Esophagus muscularis mucosa (tissue), 4 donors: Measurements from ENCODE around the gene VPS13C. TPM values are rescaled to one million over a fixed set of nuclear protein-coding genes. Genes with fewer than 3 reads are reported as not detected.

Source experiments
- DNase-seq: peaks from one replicate; pipeline ENCODE4 v3.0.0-alpha.2; 2017; ENCODE audit errors: extremely low spot score
- H3K27ac ChIP-seq, 4 donors: fragments of 200-600 bp; sonication (generic); replicated peaks in 1 of 4; 1 replicate in 3 of 4; 2 replicates in 1 of 4; pipeline ENCODE4 v1.5.1; 2016 to 2019; ENCODE audit warnings: mild to moderate bottlenecking in 1 of 4
- H3K27me3 ChIP-seq, 4 donors: fragments of 200-600 bp; sonication (generic); one replicate each; pipeline versions ENCODE4 v1.5.1 to v1.6.0; 2016 to 2019
- H3K36me3 ChIP-seq, 4 donors: fragments of 200-600 bp; sonication (generic); one replicate each; pipeline ENCODE4 v1.5.1; 2016 to 2019
- H3K4me1 ChIP-seq, 4 donors: fragments of 200-600 bp; sonication (generic); one replicate each; pipeline ENCODE4 v1.5.1; 2016 to 2019
- H3K4me3 ChIP-seq, 4 donors: fragments of 200-600 bp; sonication (generic); 1 replicate in 2 of 4; 2 replicates in 2 of 4; pipeline ENCODE4 v1.5.1; 2016 to 2019; ENCODE audit warnings: mild to moderate bottlenecking in 4 of 4, moderate library complexity in 1 of 4
- H3K9me3 ChIP-seq, 4 donors: fragments of 200-600 bp; sonication (generic); 1 replicate in 3 of 4; 2 replicates in 1 of 4; pipeline ENCODE4 v1.5.1; 2016 to 2019
- EP300 ChIP-seq: sonication (generic); formaldehyde crosslinking; IDR thresholded peaks from one replicate; pipeline ENCODE4 v1.6.1; 2017; ENCODE audit warnings: antibody characterized with exemption
- POLR2A ChIP-seq: fragments of 450-650 bp; IDR thresholded peaks from one replicate; pipeline ENCODE4 v1.6.1; 2017; ENCODE audit warnings: antibody characterized with exemption, moderate library complexity, mild to moderate bottlenecking, low read depth
- POLR2AphosphoS5 ChIP-seq, 2 donors: sonication (generic); formaldehyde crosslinking; IDR thresholded peaks; one replicate each; pipeline ENCODE4 v1.6.1; 2017; ENCODE audit warnings: antibody characterized with exemption in 2 of 2
- WGBS: methylation state at CpG from one replicate; pipeline ENCODE4 v1.1.5; 2018; 5-methylcytosine and 5-hydroxymethylcytosine counted together
- intact Hi-C: fragments of 100-400 bp; cut with DNase I; formaldehyde crosslinking; loops from one replicate; pipeline ENCODE4 v1.15.1; 2023
- total RNA-seq, 4 donors: library from RNA; depleted of rRNA; stranded (reverse); fragments of >200 nt; gene quantifications; one replicate each; pipeline versions ENCODE4 v1.1.0 to v1.2.1, GENCODE V29; 2016
- TF ChIP-seq, protein P1 (sequence below), 3 experiments: fragments of 200-600 bp in 2 of 3; fragments of 450-650 bp in 1 of 3; sonication (generic) in 2 of 3; IDR thresholded peaks; one replicate each; pipeline ENCODE4 v1.5.1; 2017 to 2019; ENCODE audit warnings: antibody characterized with exemption in 3 of 3, mild to moderate bottlenecking in 2 of 3, moderate library complexity in 1 of 3

Gene VPS13C
- total RNA-seq, 4 donors from 2014 or later: 58.5 to 86.0 (median 59.4) TPM

DNA sequence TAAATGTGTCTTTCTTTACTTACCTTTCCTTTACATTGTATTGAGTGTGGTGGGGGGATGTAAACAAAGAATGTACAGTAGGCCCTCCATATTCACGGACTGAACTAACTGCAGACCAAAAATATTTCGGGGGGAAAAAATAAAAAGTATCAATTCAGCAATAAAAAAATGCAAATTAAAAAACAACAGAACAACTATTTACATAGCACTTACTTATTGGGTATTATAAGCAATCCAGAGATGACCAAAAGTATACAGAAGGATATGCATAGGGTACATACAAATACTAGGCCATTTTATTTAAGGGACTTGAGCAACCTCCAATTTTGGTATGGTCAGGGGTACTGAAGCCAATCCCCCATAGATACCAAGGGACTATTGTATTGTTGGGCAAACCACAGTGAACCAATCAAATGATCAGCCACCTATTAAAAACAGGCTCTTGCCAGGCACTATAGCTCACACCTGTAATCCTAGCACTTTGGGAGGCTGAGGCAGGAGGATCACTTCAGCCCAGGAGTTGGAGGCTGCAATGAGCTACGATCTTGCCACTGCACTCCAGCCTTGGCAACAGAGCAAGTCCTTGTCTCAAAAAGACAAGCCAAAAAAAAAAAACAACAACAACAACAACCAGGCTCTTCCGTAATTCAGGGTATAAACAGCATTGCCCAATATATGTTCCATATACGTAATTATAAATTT lies 1.8 kb downstream of the VPS13C start:
- Histone ChIP-seq H3K36me3 (no peaks in the 10 kb centered on the region), H3K27me3 (no peaks in the 10 kb centered on the region), H3K27ac (no peak overlapping the region), H3K4me3 (no peak overlapping the region), H3K4me1 (peaks cover 15 to 36% (median 29%) of the 10 kb centered on the region in 4 donors), H3K9me3 (no peaks in the 10 kb centered on the region)
- WGBS: 87% methylated on average over 5 of the region's 5 CpGs
- intact Hi-C loops: no loop called here
- no peak for DNase-seq
- TF ChIP-seq POLR2AphosphoS5 (IDR thresholded peaks at IDR 0.05): no peak

DNA sequence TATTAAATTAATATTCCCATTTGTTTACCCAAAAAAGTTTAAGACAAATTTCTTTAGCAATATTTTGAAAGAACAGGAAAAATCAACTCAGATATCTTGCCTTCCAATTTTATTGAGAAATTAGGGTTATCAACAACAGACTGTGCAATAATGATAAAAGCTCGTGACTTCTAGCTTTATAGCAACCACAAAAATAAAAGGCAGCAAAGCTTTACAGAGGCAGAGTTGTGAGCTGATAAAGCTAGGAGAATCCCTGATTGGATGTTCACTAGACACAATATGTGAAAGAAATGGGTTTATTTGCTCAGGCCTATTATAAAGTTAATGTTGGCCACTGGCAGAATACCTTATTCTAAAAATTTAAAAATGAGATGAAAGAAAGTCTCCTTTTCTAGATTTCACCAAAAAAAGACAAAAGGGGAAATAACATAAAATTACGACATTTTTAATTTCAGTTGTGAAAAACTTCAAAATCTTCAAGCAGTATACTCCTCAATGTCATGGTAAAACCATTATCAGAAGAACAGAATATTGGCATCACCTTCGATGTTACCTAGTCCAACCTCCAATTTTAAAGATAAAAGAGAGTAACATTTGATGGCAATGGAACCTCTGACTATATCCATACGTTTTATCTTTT lies 2.8 kb downstream of the VPS13C start:
- peaks cover 19 to 44% (median 34%) of the 10 kb centered on the region in 4 donors for H3K4me1 ChIP-seq
- no peak for DNase-seq
- 84% methylated on average over 4 of the region's 4 CpGs for WGBS
- no peak overlapping the region for H3K4me3 ChIP-seq
- TF ChIP-seq POLR2A (no peak), POLR2AphosphoS5 (IDR thresholded peaks at IDR 0.05) (no peak), EP300 (no peak)
- TF ChIP-seq, protein P1, sequence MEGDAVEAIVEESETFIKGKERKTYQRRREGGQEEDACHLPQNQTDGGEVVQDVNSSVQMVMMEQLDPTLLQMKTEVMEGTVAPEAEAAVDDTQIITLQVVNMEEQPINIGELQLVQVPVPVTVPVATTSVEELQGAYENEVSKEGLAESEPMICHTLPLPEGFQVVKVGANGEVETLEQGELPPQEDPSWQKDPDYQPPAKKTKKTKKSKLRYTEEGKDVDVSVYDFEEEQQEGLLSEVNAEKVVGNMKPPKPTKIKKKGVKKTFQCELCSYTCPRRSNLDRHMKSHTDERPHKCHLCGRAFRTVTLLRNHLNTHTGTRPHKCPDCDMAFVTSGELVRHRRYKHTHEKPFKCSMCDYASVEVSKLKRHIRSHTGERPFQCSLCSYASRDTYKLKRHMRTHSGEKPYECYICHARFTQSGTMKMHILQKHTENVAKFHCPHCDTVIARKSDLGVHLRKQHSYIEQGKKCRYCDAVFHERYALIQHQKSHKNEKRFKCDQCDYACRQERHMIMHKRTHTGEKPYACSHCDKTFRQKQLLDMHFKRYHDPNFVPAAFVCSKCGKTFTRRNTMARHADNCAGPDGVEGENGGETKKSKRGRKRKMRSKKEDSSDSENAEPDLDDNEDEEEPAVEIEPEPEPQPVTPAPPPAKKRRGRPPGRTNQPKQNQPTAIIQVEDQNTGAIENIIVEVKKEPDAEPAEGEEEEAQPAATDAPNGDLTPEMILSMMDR (IDR thresholded peaks at IDR 0.05): no peak
- H3K36me3 ChIP-seq: no peaks in the 10 kb centered on the region
- no peak overlapping the region for H3K27ac ChIP-seq
- H3K27me3 ChIP-seq: no peaks in the 10 kb centered on the region
- intact Hi-C loops: no loop called here
- no peaks in the 10 kb centered on the region for H3K9me3 ChIP-seq

DNA sequence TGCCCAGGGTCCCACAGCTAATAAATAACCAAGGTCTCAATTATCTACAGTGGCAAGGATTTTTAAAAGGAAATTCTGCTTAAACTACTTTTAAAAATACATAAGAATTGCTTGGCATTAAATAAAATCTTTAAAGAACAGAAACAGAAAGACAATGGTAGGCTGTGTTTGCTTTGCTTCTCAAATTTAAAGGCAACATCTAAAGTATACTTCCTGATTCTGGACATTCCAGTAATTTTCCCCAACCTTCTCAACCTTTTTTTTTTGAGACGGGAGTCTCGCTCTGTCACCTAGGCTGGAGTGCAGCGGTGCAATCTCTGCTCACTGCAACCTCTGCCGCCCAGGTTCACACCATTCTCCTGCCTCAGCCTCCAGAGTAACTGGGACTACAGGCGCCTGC lies 5.3 kb downstream of the VPS13C start:
- no peaks in the 10 kb centered on the region for H3K27me3 ChIP-seq
- peaks cover 19 to 60% (median 41%) of the 10 kb centered on the region in 4 donors for H3K4me1 ChIP-seq
- WGBS: 96% methylated on average over 5 of the region's 5 CpGs
- TF ChIP-seq POLR2AphosphoS5 (IDR thresholded peaks at IDR 0.05) (no peak), EP300 (no peak), POLR2A (no peak)
- TF ChIP-seq, protein P1 (IDR thresholded peaks at IDR 0.05): no peak
- no peak overlapping the region for H3K27ac ChIP-seq
- H3K4me3 ChIP-seq: no peak overlapping the region
- no peaks in the 10 kb centered on the region for H3K36me3 ChIP-seq
- no peak for DNase-seq
- no peaks in the 10 kb centered on the region for H3K9me3 ChIP-seq
- intact Hi-C loops: no loop called here

DNA sequence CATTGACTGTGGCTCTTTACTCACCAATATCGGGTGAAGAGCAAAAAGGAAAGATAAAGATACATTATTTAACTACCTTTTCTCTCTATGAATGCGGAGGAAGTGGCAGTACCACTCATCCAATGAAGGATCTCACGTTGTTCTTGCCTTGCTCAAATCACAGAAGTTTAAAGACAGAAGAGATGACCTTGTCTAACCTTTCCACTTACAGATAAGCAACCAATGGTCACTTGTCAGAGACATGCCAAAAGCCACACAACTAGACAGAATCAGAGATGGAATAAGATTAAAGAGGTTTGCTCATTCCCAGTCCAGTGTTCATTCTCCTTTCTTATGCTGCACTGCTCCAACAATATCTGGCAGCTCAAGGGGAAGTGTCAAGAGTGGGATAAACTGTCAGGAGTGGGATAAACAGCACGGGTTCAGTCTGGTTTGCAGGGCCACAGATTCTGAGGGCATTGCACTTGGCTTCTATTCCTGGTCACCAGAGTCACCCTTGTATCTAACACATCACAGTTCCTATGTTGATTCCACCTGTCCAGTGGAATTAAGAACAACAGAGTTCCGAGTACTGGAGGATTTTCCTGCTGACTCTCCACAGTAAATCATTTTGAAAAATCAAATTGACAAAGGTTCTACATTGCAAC lies 6.7 kb downstream of the VPS13C start:
- H3K27me3 ChIP-seq: no peaks in the 10 kb centered on the region
- 59% methylated on average over 5 of the region's 5 CpGs for WGBS

DNA sequence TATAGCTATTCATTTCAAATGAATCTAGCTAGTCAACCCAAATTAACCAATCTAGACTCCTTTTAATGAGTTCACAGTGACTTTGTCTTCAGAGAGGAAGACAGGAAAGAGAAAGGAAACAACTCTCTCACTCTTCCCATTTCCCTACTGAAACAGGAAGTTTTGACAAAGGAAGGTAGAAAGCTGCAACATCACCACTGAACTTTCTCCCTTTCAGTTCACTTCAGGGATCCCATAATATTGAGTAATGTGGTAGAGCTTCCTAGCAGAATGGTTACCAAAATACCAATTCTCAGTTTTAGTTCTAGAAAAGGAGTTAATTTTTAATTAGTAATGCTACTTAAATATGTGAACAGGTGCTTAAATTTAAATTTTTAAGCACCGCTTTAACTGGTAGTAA lies 7.5 kb downstream of the VPS13C start:
- no peaks in the 10 kb centered on the region for H3K27me3 ChIP-seq
- no peak for DNase-seq
- TF ChIP-seq POLR2AphosphoS5 (IDR thresholded peaks at IDR 0.05) (no peak), EP300 (no peak), POLR2A (no peak)
- TF ChIP-seq, protein P1 (IDR thresholded peaks at IDR 0.05): no peak
- WGBS: 100% methylated on average over 1 of the region's 1 CpG
- intact Hi-C loops: no loop called here
- no peaks in the 10 kb centered on the region for H3K9me3 ChIP-seq
- H3K27ac ChIP-seq: no peak overlapping the region
- no peaks in the 10 kb centered on the region for H3K36me3 ChIP-seq
- H3K4me3 ChIP-seq: no peak overlapping the region
- H3K4me1 ChIP-seq: peaks cover 8 to 42% (median 24%) of the 10 kb centered on the region in 4 donors

More for the DNA sequence above, 6.7 kb downstream of the VPS13C start:
- Histone ChIP-seq H3K4me3 (no peak overlapping the region), H3K36me3 (no peaks in the 10 kb centered on the region), H3K9me3 (no peaks in the 10 kb centered on the region), H3K4me1 (peaks cover 10 to 51% (median 32%) of the 10 kb centered on the region in 4 donors), H3K27ac (no peak overlapping the region)
- DNase-seq: no peak
- intact Hi-C loops: no loop called here
- TF ChIP-seq POLR2AphosphoS5 (IDR thresholded peaks at IDR 0.05) (no peak), EP300 (no peak), POLR2A (no peak)
- TF ChIP-seq, protein P1 (IDR thresholded peaks at IDR 0.05): no peak
